Measurements from ENCODE around the gene C14orf132.

The C14orf132 gene

DNA sequence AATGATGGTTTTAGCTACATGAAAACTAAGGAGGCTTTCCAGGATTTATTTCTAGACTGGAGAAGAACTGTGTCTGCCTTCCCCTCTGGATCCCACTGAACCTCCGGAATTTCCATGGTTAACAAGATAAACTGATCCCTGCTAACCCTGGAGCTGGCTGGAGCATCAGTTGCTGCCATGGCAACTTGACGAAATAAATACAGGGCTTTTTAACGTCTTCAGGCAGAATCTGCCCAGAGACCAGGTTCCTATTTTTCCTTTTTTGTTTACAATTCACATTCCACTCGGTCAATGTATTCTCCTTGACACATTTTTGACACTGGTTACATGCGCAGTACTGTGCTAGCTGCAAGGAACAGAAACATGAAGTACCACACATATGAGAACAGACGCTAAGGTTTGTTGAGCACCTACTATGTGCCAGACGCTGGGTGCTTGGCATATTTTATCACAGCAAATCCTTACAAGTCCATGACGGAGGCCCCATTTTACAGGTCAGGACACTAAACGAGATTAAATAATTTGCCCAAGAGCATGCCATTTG is 1.7 kb downstream of the C14orf132 start:
- DNase-seq = no peak

DNA sequence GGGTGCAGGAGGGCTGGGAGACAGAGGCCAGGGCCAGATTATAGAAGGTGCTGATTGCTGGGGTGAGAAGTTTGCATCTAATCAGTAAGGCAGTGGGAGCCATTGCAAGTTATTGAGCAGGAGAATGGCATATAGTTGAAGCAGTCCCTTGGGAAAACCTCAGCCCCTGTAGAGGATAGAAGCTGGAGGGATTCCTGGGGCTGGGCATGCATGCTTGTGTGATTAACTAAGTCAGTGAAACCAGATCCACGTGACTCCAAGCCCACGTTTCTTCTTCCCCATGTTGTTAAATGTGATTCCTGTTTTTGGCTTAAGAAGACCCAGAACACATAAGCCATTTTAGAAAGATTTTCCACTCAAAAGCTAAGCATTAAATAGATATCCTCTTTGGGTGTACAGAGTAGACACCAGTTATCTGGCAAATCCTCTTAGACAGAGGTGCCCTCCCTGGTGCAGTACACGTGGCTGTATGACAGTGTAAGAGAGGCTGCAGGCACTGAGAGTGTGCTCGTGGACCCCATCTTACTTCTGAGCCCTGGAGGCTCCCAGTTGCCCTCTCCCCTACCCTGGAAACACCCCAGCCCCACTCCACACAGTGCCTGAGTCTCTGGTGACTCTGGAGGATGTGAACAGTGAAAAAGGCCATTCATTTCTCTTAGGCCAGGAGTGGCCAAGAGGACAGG is 3.2 kb downstream of the C14orf132 start:
- DNase-seq = no peak

DNA sequence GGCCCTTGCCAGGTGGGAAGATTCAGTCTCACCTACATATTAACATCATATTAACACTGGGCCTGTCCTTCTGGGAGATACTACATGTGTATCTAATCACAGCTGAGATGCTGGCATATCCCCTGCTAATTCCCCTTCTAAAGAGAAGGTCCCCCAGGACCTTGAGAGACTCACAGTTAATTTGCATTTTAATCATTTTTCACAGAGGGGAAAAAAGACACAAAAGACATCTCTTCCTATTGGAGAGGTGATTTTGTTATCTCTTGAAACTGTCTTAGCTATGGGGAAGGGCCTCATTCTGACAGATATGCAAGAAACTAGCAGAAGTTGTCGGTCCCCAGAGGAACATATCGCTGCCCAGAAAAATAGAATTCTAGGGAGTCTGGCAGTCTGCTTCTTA is 7.5 kb downstream of the C14orf132 start:
- DNase-seq = no peak

DNA sequence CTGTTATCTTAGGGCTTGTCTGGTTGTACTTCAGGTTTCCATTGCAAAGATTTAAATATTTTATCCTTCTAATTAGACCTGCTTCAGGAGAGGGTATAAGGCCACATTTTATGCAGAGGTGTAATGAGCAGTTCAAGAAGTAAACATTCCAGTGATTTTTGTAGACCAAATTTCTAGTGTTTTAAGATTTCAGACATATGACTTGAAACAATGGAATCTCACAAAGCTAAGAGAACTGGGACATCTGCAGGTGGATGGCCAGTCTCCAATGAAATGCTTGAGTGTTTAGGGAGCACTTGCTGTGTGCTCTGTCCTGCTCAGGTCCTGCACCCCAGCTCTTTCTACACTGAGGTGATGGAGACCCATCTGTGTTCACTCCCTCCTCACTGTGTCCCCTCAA is 7.9 kb downstream of the C14orf132 start:
- DNase-seq = no peak

DNA sequence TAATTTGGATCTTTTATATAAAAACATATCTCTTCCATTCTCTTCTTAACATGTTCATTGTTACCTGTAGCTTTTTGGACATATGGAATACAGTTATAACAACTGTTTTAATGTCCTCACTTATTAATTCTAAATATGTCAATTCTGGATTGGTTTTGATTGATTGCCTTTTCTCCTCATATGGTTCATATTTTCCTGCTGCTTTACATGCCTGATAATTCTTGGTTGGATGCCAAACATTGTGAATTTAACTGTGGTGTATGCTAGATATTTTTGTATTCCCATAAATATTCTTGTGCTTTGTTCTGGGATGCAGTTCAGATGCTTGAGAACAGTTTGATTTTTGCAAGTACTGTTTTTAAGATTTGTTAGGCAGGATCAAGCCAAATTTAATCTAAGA is 10.8 kb downstream of the C14orf132 start:
- DNase-seq = no peak

DNA sequence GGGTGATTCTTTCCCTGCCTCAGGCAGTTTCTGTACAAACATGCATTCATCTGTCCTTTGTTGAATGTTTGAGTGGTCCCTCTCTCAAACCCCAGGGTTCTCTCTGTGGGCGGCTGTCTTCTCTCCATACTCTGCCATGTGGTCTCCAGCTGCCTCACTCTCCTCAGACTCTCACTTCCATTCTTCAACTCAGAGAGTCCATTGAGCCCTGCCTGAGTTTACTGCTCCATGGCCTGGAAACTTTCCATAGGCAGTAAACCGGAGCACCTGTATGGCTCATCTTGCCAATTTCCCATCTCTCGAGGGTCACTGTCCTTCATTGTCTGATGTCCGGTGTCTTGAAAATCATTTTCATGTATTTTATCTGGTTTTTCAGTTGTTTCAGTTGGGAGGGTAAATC is 11.3 kb downstream of the C14orf132 start:
- DNase-seq = no peak

DNA sequence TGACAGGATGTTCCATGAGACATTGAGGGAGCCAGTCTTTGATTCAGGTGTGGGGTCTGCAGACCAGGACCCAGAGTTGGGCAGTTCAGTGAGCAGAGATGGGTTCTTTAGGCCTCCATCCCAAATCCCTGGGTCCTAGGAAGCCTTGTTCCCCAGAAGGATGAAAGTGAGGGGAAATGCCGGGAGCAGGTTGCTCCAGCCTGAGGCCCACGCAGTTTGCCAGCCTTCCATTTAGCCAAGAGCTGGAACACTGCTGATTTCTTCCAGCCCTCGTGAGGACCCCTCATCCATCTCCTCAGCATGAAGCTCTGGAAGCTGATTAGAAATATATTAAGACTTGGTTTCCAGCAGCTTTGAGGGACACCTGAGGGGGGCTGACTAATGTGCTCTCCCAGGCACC is 12.1 kb downstream of the C14orf132 start:
- no peak for DNase-seq

DNA sequence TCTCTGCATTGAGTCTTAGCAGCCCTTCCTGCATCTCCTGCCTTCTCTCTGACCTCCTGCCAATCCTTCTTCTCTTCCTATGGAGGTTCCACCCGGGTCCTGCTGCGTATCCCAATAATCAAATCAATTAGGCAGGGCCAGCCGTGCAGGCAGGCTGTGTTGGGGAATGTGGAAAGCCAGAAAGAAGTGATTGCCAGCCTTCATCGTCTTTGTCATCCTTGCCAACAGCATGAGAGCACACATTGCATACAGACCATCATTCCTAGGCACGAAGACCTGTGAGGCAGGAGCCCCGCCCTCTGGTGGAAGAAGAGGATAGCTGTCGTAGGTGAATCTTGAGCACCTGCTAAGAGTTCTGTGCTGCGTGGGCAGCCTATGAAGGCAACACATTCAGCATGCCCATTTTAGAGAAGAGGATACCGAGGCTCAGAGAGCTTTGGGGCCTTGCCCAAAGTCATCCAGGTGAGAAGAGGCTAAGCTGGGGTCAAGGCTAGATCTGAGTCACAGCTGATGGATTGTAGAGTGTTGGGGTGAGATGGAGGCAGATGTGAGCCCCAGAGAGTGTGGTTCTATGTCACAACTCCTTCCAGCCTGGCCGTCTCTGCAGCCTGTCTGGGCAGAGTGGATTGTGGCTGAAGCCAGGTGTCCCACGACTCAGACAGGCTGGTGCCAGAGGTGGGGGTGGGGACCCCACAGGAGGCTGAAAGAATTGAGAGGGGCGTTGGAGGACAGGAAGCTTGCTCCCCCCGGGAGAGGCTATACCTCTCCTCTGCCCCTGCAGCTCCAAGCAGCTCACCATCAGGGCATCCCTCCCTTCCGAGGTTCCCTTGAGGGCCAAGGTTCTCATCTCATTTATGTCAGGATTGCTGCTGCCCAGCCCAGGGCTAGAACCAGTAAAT is 12.7 kb downstream of the C14orf132 start:
- DNase-seq = no peak

DNA sequence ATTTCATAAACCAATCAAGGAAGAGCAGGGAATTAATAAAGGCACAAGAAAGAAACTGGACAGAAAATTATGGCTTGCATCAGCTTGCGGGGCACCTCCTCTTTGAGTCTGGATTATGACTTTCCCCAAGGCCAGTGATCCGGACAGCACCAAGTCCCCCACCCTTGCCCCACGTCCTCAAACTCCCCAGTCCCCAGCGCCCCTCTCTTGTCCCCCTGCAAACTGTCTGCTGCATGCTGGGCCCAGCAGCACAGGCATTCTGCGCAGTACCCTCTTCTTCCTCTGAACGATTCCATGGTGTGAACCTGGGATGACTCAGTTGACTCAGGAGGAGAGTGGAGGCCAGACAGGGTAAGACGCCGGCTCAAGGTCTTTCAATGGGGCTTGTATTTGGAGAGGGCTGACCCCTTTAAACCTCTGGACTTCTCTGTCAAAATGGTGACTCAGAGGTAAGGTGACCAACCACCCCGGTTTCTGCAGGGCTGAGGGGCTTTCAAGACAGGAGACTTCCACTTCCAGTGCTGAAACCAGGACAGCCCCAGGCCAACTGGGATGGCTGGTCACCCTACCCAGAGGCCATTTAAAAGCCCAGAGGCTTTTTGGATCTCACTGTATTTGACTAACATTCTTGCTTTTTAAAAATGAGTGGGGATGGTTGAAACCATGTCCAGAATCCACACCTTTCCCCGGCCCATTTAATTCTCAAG is 13.5 kb downstream of the C14orf132 start:
- no peak for DNase-seq

DNA sequence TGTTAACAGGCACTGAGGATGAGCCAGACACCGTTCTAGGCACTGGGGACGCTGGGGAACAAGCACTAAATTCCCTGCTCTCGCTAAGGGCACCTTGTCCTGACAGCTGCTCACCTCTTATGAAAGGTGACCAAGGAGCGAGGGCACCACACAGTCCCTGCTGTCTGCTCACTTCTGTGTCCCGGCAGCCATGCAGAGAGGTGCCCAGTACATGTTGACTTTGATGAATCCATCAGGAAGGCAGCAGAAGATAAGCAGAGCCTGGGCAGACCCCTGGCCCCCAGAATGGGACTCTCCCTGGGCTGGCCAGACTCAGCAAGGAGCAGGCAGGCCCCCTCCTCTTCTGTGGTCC is 14.1 kb downstream of the C14orf132 start:
- DNase-seq = no peak

DNA sequence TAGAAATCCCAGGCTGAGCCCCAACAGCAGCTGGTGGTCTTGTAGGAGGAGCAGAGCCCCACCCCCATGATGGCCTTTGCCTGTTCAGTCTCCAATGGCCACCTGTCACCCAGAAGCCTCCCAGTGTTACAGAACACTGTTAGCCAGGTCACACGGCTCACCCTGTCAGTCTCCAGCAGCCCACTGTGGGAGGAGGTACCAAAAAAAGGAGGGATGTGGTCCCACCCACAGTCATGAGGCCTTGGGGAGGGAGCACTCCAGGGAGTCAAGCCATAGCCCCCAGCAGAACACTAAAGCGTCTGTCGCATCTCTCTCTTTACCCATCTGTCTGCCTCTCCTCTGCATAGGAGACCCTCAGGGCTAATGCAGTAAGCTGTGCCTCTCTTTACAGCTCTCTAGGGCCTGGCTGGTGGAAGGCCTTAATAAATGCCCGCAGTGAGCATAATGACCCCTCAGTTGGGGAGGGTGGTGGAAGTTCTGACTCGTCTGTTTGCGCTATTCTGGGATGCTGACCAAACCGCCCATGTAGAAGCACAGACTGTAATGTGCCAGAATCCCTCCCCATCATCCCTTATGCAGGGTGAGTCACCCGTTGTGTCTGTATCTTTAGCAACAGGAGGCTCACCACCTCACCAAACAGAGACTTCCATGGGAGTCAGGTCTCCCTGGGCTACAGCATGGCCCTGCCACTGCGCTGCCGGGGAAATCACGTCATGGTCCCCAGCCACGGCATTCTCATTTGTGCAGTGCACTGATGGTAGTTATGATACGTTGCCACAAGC is 14.6 kb downstream of the C14orf132 start:
- DNase-seq = no peak

DNA sequence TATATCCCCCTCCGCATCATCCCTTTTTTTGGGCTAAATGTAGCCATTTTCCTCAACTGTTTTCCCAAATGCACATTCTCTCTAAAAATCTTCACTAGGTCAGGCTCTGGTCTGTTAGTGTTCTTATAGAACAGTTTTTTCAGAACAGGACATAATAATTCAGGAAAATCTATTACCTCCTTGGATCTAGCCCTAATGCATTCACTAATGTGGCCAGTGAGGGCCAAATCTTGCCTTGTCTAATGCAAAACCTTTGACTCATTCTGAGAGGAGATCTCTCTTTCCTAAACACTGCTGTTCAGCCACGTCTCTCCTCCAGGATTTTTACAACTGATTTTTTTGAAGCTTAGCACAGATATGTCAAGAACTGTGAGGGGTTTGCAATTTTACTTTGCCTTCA is 15.5 kb downstream of the C14orf132 start:
- no peak for DNase-seq

DNA sequence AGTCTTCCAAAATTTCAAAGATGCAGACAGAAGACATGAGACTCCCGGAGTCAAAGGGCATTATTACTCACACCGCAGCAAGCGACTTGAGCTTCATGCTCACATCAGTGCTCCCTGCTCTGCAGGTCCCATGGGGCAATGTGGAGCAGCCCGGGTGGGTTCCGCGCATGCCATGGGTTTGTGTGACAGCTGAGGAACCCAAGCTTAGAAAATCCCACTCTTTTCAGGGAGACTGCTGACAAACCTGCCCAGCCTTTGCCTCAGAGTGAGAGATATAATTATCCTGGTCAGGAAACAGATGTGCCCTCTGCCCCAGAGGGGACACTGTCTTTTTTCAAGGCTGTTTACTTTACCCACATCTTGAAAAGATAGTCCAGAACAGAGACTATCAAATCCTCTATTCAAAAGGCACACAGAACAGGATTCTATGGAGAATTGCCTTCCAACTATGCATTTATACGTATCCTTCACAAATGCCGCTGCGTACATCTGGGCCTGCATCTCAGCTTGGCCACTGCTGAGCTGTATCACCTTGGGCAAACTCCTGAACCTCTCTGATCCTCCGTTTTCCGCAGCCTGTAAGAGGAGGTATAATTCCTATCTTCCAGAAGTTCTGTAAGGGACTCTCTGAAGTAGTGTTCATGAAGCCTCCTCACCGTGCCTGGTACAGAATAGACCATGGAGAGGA is 16.0 kb downstream of the C14orf132 start:
- DNase-seq = no peak

DNA sequence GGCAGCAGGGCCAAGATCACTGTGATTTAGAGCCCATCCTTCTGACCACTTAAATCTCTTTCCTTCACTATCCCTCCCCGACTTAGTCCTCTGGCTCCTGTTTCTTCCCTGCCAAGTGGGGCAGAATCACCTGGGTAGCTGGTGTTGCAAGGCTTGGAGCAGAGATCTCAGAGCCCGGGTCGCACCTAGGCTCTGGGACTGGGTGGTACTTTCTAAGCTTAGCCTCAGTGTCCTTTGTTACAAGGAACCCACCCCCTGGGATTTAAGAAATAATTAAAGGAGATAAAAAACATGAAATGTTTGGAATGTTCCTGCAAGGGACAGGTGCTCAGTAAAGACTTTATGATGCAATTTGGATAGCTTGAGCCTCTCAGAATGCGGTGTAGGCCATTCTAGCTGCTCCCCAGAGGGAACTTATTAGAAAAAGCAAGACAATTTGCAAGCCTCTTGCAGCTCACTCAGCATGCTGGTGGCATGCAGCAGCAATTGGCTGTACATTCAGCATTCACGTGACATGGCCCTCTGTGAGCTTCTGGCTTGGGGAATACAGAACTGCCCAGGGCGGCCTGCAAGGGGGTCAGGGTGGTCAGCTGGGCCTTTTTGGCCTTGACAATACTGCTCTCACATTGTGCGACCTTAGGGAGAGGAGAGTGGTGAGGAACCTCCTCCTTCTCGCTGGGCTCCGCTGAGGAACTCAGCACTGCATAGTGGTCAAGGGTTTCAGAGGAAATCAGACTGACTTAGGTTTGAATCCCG is 16.8 kb downstream of the C14orf132 start:
- DNase-seq = no peak

DNA sequence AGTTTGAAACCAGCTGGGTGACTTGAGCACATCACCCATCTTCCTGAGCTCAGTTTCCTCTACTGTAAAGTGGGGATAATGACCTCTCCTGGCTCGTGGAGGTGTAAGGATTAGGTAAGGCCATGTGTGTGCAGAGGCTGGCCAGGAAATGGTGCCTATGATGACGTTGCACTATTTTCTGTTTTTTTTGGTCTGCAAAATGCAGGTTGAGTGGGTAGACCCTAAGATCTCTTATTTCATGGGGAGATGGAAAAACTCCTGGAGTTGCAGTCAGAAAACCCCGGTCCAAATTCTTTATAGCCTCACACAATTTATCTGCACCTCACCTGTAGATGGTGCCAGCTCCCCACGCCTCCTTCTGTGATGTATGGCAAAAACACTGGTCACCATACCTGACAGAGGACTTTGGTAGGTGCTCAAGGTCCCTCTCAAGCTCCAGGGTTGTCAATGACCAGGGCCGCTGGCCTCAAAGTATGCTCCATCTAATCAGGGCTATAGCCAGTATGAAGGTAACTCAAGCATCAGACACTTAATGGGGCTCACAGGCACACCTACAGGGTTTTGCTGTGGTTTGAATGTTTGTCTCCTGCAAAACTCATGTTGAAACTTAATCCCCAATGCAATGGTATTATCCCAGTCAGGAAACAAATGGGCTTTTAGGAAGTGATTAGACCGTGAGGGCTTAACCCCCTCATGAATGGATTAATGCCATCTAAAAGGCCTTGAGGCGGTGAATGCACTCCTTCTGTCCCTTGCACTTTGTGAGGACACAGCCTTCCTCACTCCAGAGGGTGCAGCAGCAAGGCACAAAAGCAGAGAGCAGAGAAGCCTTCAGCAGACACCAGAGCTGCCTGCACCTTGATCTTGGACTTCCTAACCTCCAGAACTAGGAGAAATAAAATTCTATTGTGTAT is 17.6 kb downstream of the C14orf132 start:
- no peak for DNase-seq

DNA sequence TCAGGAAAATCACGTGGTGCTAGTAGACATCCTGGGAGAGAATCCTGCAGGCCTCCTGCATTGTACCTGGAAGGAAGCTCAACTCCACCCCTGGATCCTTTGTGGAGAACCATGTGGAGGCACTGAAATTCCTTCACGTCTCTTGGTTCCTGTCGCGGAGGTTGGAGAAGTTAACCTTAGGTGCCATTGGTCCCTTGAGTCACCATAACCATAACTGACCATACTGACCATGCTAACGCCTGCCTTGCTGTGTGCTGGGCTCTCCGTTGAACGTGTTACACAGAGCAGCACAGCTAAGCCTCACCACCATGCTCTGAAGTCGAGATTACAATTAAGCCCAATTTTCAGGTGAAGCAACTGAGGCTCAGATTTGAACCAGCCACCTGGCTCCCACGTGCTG is 18.6 kb downstream of the C14orf132 start:
- no peak for DNase-seq

DNA sequence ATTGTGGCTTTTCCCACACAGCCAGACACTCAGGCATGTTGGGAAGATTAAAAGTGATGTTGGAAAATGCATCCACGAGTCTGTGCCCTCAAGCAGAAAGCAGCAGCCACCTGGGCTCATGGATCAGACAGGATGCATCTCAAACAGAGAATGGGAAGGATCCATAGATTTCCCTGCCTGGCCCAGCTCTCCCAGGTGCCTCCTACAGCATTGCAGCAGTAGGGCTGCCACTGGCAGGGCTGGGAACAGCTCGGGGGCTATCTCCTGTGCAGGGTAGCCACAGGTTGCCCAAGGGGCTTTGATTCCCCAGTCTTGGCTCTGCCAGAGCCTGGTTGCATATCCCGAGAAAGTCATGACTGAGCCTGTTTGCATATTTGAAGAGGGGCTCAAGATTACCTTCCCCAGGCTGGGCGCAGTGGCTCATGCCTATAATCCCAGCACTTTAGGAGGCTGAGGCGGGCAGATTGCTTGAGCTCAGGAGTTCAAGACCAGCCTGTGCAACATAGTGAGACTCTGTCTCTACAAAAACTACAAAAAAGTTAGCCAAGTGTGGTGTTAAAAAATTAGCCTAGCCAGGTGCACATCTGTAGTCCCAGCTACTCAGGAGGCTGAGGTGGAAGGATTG is 19.5 kb downstream of the C14orf132 start:
- DNase-seq = no peak

DNA sequence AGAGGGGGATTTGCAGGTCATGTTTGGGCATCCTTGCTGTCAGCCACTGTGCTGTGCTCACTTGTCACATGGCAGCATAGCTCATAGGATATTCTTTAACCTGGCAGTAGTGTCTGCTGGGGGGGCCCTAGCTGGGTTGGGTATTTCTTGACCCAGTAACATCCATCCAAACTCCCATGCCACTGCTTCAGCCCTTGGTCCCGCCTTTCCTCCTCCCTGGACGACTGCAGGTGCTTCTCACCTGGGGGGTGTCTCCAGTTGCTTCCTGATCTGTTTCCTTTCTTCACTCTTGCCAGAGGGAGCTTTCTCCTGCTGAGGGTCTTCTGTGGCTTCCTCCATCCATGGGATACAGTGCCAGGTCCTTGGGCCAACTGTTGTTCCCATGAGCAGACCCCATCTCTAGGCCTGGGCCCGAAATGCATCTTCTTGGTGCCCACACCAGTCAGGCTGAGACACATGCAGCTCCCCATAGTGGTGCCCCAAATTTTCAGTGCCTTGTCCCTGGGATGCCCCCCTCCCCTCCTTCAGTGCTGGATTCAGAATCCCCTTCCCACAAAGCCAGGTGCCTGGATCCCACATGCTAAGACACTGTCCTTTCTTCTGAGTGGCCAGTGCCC is 20.5 kb downstream of the C14orf132 start:
- DNase-seq = no peak

Measured in central memory CD4-positive, alpha-beta T cell (primary cell).